Bronchial epithelial cell (primary cell): ENCODE data around the gene PDGFC. TPM values are rescaled to one million over a fixed set of nuclear protein-coding genes. Genes with fewer than 3 reads are reported as not detected.

Experiments
- DNase-seq: peaks from one replicate; pipeline ENCODE4 v3.0.0-alpha.2; 2010; ENCODE audit warnings: low read depth
- FAIRE-seq: peaks from 2 replicates; lab custom pipeline; 2011; peaks lifted over from hg19 to GRCh38; lab: Jason Lieb, UNC
- H3K27me3 ChIP-seq: 2 replicates; pipeline ENCODE4 v1.5.1; 2011; ENCODE audit warnings: low read length; ENCODE audit not compliant: control insufficient read depth, insufficient read depth
- H3K36me3 ChIP-seq: 2 replicates; pipeline ENCODE4 v1.5.1; 2011; ENCODE audit warnings: low read length; ENCODE audit not compliant: control insufficient read depth, insufficient read depth
- H3K4me3 ChIP-seq: 2 replicates; pipeline ENCODE4 v1.5.1; 2011; ENCODE audit warnings: mild to moderate bottlenecking, low read depth, low read length, control low read depth
- CTCF ChIP-seq: IDR thresholded peaks from 2 replicates; pipeline ENCODE4 v1.5.1; 2011; ENCODE audit warnings: mild to moderate bottlenecking, moderate library complexity, low read length, control low read depth, inconsistent platforms; ENCODE audit not compliant: insufficient read depth, severe bottlenecking
- total RNA-seq: library from RNA; depleted of rRNA; stranded (reverse); fragments of >200 nt; gene quantifications from 2 replicates; pipeline ENCODE4 v1.2.1, GENCODE V29; 2014

PDGFC gene
- total RNA-seq, 1 donor from 2014 or later = 38.7 TPM

GRCh38 chr4:156734965-156735895, 236.4 kb downstream of the PDGFC start:
- H3K27me3 ChIP-seq = no peaks in the 10 kb centered on the region
- no peak for TF ChIP-seq CTCF
- no peaks in the 10 kb centered on the region for H3K36me3 ChIP-seq
- FAIRE-seq = no peak
- DNase-seq = peak; percentile 59
- H3K4me3 ChIP-seq = no peak overlapping the region

- TF ChIP-seq CTCF = no peak
- no peak overlapping the region for H3K4me3 ChIP-seq
- H3K36me3 ChIP-seq = no peaks in the 10 kb centered on the region
- DNase-seq (no peak), FAIRE-seq (no peak)
- no peaks in the 10 kb centered on the region for H3K27me3 ChIP-seq
Observed at GRCh38 chr4:156733582-156733981, 238.0 kb downstream of the PDGFC start.

GRCh38 chr4:156732634-156733033, 239.0 kb downstream of the PDGFC start:
- no peak overlapping the region for H3K4me3 ChIP-seq
- DNase-seq (peak; percentile 24), FAIRE-seq (no peak)
- H3K36me3 ChIP-seq = no peaks in the 10 kb centered on the region
- H3K27me3 ChIP-seq = no peaks in the 10 kb centered on the region
- TF ChIP-seq CTCF = no peak

- no peak for DNase-seq
- no peak for TF ChIP-seq CTCF
- FAIRE-seq = no peak
Observed at GRCh38 chr4:156729416-156729815, 242.2 kb downstream of the PDGFC start.

GRCh38 chr4:156725257-156725656, 246.3 kb downstream of the PDGFC start:
- H3K4me3 ChIP-seq = no peak overlapping the region
- no peaks in the 10 kb centered on the region for H3K36me3 ChIP-seq
- no peak for TF ChIP-seq CTCF
- no peaks in the 10 kb centered on the region for H3K27me3 ChIP-seq
- FAIRE-seq (no peak), DNase-seq (no peak)

More at GRCh38 chr4:156729416-156729815, 242.2 kb downstream of the PDGFC start:
- Histone ChIP-seq H3K36me3 (no peaks in the 10 kb centered on the region), H3K27me3 (no peaks in the 10 kb centered on the region), H3K4me3 (no peak overlapping the region)
